GM21447 (cell line): ENCODE results near the gene HOXB4.

Experiments used
- ATAC-seq: cut with Tn5 transposase; IDR thresholded peaks from one replicate; pipeline ENCODE4 v1.9.1; 2021; ENCODE audit not compliant: unreplicated experiment

HOXB4 gene

GRCh38 chr17:48549914-48550501 is 28.1 kb downstream of the HOXB4 start:
- ATAC-seq, result no peak

- no peak for ATAC-seq
These were observed 28.9 kb downstream of the HOXB4 start for GRCh38 chr17:48549281-48549630.

GRCh38 chr17:48548523-48549280 is 29.4 kb downstream of the HOXB4 start:
- ATAC-seq, result no peak

- ATAC-seq, result no peak
These were observed 30.2 kb downstream of the HOXB4 start for GRCh38 chr17:48547808-48548522.

GRCh38 chr17:48546924-48547807 is 31.0 kb downstream of the HOXB4 start:
- ATAC-seq, result no peak

GRCh38 chr17:48546137-48546923 is 31.8 kb downstream of the HOXB4 start:
- no peak for ATAC-seq

GRCh38 chr17:48545539-48545938 is 32.6 kb downstream of the HOXB4 start:
- ATAC-seq, result no peak

- ATAC-seq, result no peak
These were observed 33.2 kb downstream of the HOXB4 start, which contains the start of gene HOXB2 for GRCh38 chr17:48545022-48545375. Gene HOXB2, minus strand, starts transcription at chr17:48545109. Its CDS starts 198 bp downstream, at chr17:48544911.

- no peak for ATAC-seq
These were observed 33.7 kb downstream of the HOXB4 start for GRCh38 chr17:48544349-48545021.

GRCh38 chr17:48543854-48544348 is 34.2 kb downstream of the HOXB4 start:
- ATAC-seq, result no peak

GRCh38 chr17:48543107-48543853 is 34.9 kb downstream of the HOXB4 start:
- ATAC-seq, result peak; percentile 40

GRCh38 chr17:48542698-48543106 is 35.4 kb downstream of the HOXB4 start:
- no peak for ATAC-seq

GRCh38 chr17:48542114-48542656 is 36.0 kb downstream of the HOXB4 start:
- ATAC-seq, result no peak

GRCh38 chr17:48541577-48542113 is 36.5 kb downstream of the HOXB4 start:
- no peak for ATAC-seq

- no peak for ATAC-seq
These were observed 37.0 kb downstream of the HOXB4 start for GRCh38 chr17:48541036-48541576.

GRCh38 chr17:48540213-48540612 is 37.9 kb downstream of the HOXB4 start:
- ATAC-seq, result no peak

GRCh38 chr17:48539177-48539576 is 39.0 kb downstream of the HOXB4 start:
- no peak for ATAC-seq

- ATAC-seq, result no peak
These were observed 40.8 kb downstream of the HOXB4 start for GRCh38 chr17:48537316-48537715.
